Breast epithelium (tissue), 4 donors: ENCODE data around the gene RTBDN. TPM values are rescaled to one million over a fixed set of nuclear protein-coding genes. Genes with fewer than 3 reads are reported as not detected.
A peak's percentile ranks its signal among the peaks of the same experiment; 100 is the strongest.

Experiments used
- DNase-seq, 2 donors: peaks; one replicate each; pipeline ENCODE4 v3.0.0-alpha.2; 2019; ENCODE audit warnings: low spot score in 2 of 2
- H3K27ac ChIP-seq, 2 donors: fragments of 200-600 bp; sonication (generic) in 1 of 2; one replicate each; pipeline ENCODE4 v1.5.1; 2016 to 2019; ENCODE audit warnings: mild to moderate bottlenecking in 1 of 2
- H3K27me3 ChIP-seq, 2 donors: fragments of 200-600 bp; sonication (generic) in 1 of 2; one replicate each; pipeline versions ENCODE4 v1.5.1 to v1.6.0; 2017 to 2019; ENCODE audit warnings: control low read depth in 1 of 2, mild to moderate bottlenecking in 1 of 2
- H3K36me3 ChIP-seq: fragments of 200-600 bp; one replicate; pipeline ENCODE4 v1.5.1; 2019
- H3K4me1 ChIP-seq, 2 donors: fragments of 200-600 bp; sonication (generic); one replicate each; pipeline ENCODE4 v1.5.1; 2016 to 2019; ENCODE audit warnings: control low read depth in 1 of 2
- H3K4me3 ChIP-seq, 3 donors: fragments of 200-600 bp; sonication (generic); 1 replicate in 2 of 3; 2 replicates in 1 of 3; pipeline ENCODE4 v1.5.1; 2016 to 2019; ENCODE audit warnings: mild to moderate bottlenecking in 3 of 3, moderate library complexity in 2 of 3
- H3K9me3 ChIP-seq, 2 donors: fragments of 200-600 bp; sonication (generic) in 1 of 2; one replicate each; pipeline ENCODE4 v1.5.1; 2016 to 2019; ENCODE audit warnings: control low read depth in 1 of 2
- POLR2A ChIP-seq: fragments of 450-650 bp; IDR thresholded peaks from one replicate; pipeline ENCODE4 v1.6.1; 2016; ENCODE audit warnings: antibody characterized with exemption, mild to moderate bottlenecking, moderate library complexity
- POLR2AphosphoS5 ChIP-seq, 3 donors: sonication (generic); formaldehyde crosslinking; IDR thresholded peaks; one replicate each; pipeline ENCODE4 v1.6.1; 2017; ENCODE audit warnings: antibody characterized with exemption in 3 of 3
- intact Hi-C: fragments of 100-400 bp; cut with DNase I; formaldehyde crosslinking; loops from one replicate; pipeline ENCODE4 v1.15.1; 2023; ENCODE audit warnings: low total_unique reads
- total RNA-seq, 3 donors: library from RNA; depleted of rRNA; stranded (reverse); fragments of >200 nt; gene quantifications; one replicate each; pipeline ENCODE4 v1.1.0, GENCODE V29; 2016
- TF ChIP-seq, protein P1 (sequence below), 3 donors: fragments of 450-650 bp; IDR thresholded peaks; one replicate each; pipeline ENCODE4 v1.5.1; 2016 to 2017; ENCODE audit warnings: antibody characterized with exemption in 3 of 3, mild to moderate bottlenecking in 3 of 3, moderate library complexity in 3 of 3

The RTBDN gene
- total RNA-seq, 3 donors from 2014 or later = not detected

- peaks cover 18 to 44% of the 10 kb centered on the region in 2 donors for H3K4me1 ChIP-seq
- H3K4me3 ChIP-seq = no peak overlapping the region
- H3K9me3 ChIP-seq = no peaks in the 10 kb centered on the region
- no peaks in the 10 kb centered on the region for H3K27me3 ChIP-seq
- intact Hi-C loops = no loop called here
- no peak for TF ChIP-seq POLR2A
- TF ChIP-seq, protein P1, sequence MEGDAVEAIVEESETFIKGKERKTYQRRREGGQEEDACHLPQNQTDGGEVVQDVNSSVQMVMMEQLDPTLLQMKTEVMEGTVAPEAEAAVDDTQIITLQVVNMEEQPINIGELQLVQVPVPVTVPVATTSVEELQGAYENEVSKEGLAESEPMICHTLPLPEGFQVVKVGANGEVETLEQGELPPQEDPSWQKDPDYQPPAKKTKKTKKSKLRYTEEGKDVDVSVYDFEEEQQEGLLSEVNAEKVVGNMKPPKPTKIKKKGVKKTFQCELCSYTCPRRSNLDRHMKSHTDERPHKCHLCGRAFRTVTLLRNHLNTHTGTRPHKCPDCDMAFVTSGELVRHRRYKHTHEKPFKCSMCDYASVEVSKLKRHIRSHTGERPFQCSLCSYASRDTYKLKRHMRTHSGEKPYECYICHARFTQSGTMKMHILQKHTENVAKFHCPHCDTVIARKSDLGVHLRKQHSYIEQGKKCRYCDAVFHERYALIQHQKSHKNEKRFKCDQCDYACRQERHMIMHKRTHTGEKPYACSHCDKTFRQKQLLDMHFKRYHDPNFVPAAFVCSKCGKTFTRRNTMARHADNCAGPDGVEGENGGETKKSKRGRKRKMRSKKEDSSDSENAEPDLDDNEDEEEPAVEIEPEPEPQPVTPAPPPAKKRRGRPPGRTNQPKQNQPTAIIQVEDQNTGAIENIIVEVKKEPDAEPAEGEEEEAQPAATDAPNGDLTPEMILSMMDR (IDR thresholded peaks at IDR 0.05) = no peak
- no peak for TF ChIP-seq POLR2AphosphoS5 (IDR thresholded peaks at IDR 0.05)
- no peak for DNase-seq
- H3K27ac ChIP-seq = peak overlapping the region; percentile 98 to 100
- no peaks in the 10 kb centered on the region for H3K36me3 ChIP-seq
Measured at GRCh38 chr19:12785431-12786031, 48.8 kb downstream of the RTBDN start.

- no peak overlapping the region for H3K4me3 ChIP-seq
- H3K27ac ChIP-seq = peak overlapping the region; percentile 98 to 100
- intact Hi-C loops = no loop called here
- no peaks in the 10 kb centered on the region for H3K27me3 ChIP-seq
- peaks cover 18 to 44% of the 10 kb centered on the region in 2 donors for H3K4me1 ChIP-seq
- no peak for DNase-seq
- no peaks in the 10 kb centered on the region for H3K9me3 ChIP-seq
- TF ChIP-seq POLR2AphosphoS5 (IDR thresholded peaks at IDR 0.05) (peak in 1 of 3 donors; percentile 1), POLR2A (no peak)
- no peaks in the 10 kb centered on the region for H3K36me3 ChIP-seq
Measured at GRCh38 chr19:12784871-12785430, 49.4 kb downstream of the RTBDN start.

DNA sequence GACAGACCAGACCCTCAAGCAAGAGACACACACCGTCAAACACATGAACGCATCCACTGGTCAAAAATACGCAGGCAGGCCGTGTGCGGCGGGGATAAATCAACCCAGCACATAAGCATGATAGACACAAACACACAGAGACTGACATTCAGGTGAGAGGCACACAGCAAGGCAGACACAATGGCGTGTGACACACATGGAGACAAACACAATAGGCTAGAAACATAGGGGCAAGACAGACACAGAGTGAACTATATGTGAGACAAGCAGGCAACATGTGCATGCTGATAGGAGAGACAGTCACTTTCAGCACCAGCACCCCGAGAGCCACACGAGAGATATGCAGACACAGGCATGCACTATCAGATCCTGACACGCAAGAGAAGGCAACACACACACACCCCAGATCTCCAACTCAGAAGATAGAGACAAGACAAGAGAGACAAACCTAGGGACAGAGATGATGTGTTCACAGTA is 49.9 kb downstream of the RTBDN start:
- peak overlapping the region; percentile 98 to 100 for H3K27ac ChIP-seq
- H3K36me3 ChIP-seq = no peaks in the 10 kb centered on the region
- no peaks in the 10 kb centered on the region for H3K27me3 ChIP-seq
- peaks cover 14 to 44% of the 10 kb centered on the region in 2 donors for H3K4me1 ChIP-seq
- no peaks in the 10 kb centered on the region for H3K9me3 ChIP-seq
- intact Hi-C loops = no loop called here
- H3K4me3 ChIP-seq = peak overlapping the region in 1 of 3 donors; percentile 65
- DNase-seq = no peak
- TF ChIP-seq POLR2AphosphoS5 (IDR thresholded peaks at IDR 0.05) (peak in 1 of 3 donors; percentile 7), POLR2A (no peak)
- TF ChIP-seq, protein P1 (IDR thresholded peaks at IDR 0.05) = no peak

DNA sequence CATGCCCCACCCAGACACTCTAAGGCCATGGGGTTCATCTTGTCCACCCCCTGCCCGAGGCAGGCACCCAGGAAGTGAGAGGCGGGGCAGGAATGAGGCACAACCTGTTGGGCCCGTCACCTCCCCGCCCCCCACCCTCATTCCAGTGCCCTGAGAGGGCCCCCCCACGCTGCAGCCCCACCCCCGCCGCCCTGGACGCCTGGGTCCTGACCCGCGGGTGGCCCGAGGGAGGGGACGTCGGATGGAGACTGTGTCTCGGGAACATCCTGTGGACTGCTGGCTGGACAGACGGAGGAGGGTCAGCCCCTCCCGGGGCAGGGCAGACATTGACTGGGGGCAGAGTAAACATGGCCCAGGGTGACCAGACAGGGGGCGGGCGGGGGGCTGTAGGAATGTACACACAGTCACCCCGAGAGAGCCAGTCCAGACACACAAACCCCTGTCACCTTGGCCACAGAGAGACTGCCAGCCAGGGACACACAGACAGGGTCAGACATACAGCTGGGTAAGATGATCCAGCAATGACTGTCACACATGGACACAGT is 50.5 kb downstream of the RTBDN start:
- TF ChIP-seq, protein P1 (IDR thresholded peaks at IDR 0.05) = no peak
- TF ChIP-seq POLR2AphosphoS5 (IDR thresholded peaks at IDR 0.05) (no peak), POLR2A (no peak)
- Histone ChIP-seq H3K36me3 (no peaks in the 10 kb centered on the region), H3K4me1 (peaks cover 16 to 39% of the 10 kb centered on the region in 2 donors), H3K27me3 (no peaks in the 10 kb centered on the region), H3K9me3 (no peaks in the 10 kb centered on the region), H3K4me3 (peak overlapping the region; percentile 45 to 65 (median 61)), H3K27ac (peak overlapping the region; percentile 98 to 100)
- peak in 1 of 2 donors; percentile 69 for DNase-seq
- intact Hi-C loops = no loop called here

- Histone ChIP-seq H3K4me1 (peaks cover 18 to 33% of the 10 kb centered on the region in 2 donors), H3K4me3 (peak overlapping the region; percentile 45 to 65 (median 61)), H3K27ac (peak overlapping the region; percentile 98 to 100), H3K9me3 (no peaks in the 10 kb centered on the region), H3K36me3 (no peaks in the 10 kb centered on the region), H3K27me3 (no peaks in the 10 kb centered on the region)
- intact Hi-C loops = no loop called here
- no peak for DNase-seq
- TF ChIP-seq, protein P1 (IDR thresholded peaks at IDR 0.05) = no peak
- TF ChIP-seq POLR2AphosphoS5 (IDR thresholded peaks at IDR 0.05) = no peak
- TF ChIP-seq POLR2A = no peak
Measured at GRCh38 chr19:12783291-12783848, 51.0 kb downstream of the RTBDN start.
